GM18870 (cell line): ENCODE data around the gene FADS6.

ENCODE experiments used
- ATAC-seq: cut with Tn5 transposase; IDR thresholded peaks from one replicate; pipeline ENCODE4 v1.9.1; 2021; ENCODE audit warnings: moderate library complexity; ENCODE audit not compliant: unreplicated experiment

Gene FADS6

DNA sequence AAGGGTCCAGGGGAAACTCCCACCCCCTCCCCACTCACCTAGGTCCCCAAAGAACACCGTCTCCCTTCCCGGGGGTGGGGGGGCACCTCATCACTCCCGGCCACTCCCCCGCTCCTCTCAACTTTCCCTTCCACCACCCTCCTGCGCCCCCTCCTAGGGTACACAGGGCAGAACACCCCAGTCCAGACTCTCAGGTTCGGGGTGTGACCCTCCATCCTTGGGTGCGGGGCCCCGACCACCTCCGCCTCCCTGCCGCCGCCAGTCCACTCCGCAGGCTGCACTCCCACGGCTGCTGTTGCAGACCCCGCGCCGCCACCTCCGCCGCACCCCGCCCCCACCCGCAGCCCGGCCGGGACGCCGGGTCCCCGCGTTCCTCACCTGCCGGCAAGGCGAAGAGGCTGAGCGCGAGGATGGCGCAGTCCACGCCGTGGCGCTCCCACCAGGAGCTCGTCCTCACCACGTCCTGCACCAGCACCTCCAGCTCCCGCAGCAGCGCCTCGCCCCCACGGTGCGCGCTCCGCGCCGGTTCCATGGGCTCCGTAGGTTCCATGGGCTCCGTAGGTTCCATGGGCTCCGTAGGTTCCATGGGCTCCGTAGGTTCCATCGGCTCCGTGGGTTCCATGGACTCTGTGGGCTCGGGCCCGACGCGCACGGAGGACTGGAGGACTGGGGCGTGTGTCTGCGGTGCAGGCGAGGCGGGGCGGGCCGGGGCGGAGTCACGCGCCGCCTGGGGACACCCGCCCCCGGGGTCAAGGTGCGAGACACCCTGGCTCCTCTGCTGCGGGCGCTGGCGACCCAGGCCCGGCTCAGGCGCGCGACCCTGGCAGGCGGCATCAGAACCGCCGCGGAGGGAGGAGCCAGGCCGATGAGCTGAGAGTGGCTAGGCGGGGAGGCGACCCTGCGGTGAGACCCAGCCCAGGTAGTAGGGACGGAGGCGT lies at the start of gene FADS6:
Gene FADS6 (minus strand): TSS at position 660 of the 938 bp plus-strand sequence. CDS start 38 bp downstream, at position 622.
- ATAC-seq, result no peak

- ATAC-seq, result no peak
Observed at GRCh38 chr17:74941128-74941725, 47.8 kb upstream of the FADS6 start.

- ATAC-seq, result no peak
Observed at GRCh38 chr17:74939534-74939933, 46.1 kb upstream of the FADS6 start.

GRCh38 chr17:74938194-74938950 lies 44.9 kb upstream of the FADS6 start:
- ATAC-seq, result no peak

DNA sequence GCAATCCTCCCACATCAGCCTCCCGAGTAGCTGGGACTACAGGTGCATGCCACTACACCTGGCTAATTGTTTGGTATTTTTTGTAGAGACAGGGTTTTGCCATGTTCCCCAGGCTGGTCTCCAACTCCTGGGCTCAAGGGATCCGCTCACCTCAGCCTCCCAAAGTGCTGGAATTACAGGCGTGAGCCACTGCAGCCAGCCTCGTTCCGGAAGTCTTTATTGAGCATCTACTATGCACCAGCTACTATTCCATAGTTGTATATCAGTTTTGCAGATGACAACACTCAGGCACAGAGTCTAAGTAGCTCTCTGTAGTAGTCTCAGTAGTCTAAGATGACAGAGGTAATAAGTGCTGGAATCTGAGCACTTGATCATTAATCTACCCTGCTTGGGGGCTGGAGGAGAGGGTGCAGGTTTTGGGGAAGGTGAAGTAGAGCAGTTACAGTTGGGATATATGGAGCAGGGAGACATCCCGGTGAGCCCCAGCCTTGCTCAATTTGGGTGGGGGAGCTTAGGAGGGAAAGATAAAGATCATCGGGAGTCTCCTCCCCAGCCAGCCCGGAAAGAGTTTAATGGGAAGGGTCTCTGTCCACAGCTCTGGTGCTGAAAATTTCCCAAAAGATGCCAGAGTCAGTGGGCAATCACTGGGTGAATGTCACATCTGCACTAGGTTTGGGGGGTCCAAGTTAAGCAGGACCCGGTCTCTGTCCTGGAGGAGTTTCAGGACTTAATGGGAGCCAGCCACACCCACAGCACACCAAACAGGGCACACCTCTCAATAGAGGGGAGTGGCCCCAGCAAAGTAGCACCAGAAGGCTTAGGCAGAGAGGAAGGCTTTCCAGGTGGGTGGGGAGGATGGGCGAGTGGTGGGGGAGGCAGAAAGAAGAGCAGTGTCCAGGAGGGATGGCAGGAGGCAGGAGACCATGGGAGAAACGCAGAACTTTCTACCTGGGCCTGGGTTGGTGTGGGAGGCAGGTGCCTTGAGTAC lies 43.9 kb upstream of the FADS6 start:
- ATAC-seq, result no peak

- ATAC-seq, result no peak
Observed at GRCh38 chr17:74936470-74936799, 43.0 kb upstream of the FADS6 start.

- ATAC-seq, result no peak
Observed at GRCh38 chr17:74935585-74936469, 42.4 kb upstream of the FADS6 start, which contains the start of gene OTOP3. Gene OTOP3 (plus strand): TSS chr17:74935898. CDS start chr17:74935922, 24 bp downstream.

- no peak for ATAC-seq
Observed at GRCh38 chr17:74935048-74935447, 41.6 kb upstream of the FADS6 start.

DNA sequence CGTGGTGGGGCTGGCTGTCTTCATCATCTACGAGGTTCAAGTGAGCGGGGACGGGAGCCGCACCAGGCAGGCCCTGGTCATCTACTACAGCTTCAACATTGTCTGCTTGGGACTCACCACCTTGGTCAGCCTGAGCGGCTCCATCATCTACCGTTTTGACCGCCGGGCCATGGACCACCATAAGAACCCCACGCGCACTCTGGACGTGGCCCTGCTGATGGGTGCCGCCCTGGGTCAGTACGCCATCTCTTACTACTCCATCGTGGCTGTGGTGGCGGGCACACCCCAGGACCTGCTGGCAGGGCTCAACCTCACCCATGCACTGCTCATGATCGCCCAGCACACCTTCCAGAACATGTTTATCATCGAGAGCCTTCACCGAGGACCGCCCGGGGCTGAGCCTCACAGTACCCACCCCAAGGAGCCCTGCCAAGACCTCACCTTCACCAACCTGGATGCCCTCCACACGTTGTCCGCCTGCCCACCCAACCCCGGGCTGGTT lies 37.2 kb upstream of the FADS6 start:
- ATAC-seq, result no peak

GRCh38 chr17:74928786-74929185 lies 35.4 kb upstream of the FADS6 start:
- no peak for ATAC-seq

GRCh38 chr17:74925242-74925641 lies 31.8 kb upstream of the FADS6 start:
- no peak for ATAC-seq

- ATAC-seq, result no peak
Observed at GRCh38 chr17:74924250-74924948, 31.0 kb upstream of the FADS6 start, which contains the start of gene OTOP2. Gene OTOP2 (plus strand): TSS chr17:74924273. CDS start chr17:74924633, 360 bp downstream.

DNA sequence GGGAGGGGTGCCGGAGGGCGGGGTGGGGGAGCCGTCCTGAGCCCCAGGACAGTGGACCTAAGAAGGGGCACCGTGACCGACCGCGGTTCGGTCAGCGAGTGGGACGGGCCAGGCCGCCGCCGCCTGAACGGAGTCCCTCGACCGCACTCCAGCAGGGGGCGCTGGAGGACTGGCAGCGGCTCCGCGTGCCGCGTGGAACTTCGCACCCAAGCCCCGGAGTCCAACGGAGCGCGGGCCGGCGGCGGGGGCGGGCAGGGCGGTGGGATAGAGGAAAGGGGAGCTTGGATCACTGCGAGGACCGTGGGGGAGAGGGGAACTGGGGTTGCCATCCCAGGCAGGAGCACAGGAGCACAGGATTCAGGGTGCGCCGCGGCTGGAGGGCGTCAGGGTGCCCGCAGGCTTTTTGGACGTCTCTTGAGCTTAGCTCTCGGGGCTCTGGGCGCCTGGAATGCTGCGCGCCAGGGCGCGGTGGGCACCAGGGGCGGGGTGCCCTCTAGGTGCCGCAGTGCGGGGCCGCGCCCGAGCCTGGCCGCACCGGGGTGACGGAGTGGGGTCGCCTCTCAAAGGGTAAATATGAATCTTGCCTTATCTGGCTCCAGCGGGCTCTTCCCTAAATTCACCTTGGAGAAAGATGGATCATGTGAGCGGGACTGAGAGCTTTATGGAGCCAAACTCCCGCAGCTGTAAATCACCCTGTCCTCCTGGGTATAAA lies 30.3 kb upstream of the FADS6 start:
- no peak for ATAC-seq

- no peak for ATAC-seq
Observed at GRCh38 chr17:74922694-74923537, 29.5 kb upstream of the FADS6 start, which contains the start of gene USH1G. Gene USH1G (minus strand): TSS chr17:74923255. CDS start chr17:74923073, 182 bp downstream.

GRCh38 chr17:74922172-74922571 lies 28.7 kb upstream of the FADS6 start:
- no peak for ATAC-seq

- no peak for ATAC-seq
Observed at GRCh38 chr17:74921769-74922168, 28.3 kb upstream of the FADS6 start.
